GM23248 (cell line): ENCODE results near the gene GRWD1. TPM values are rescaled to one million over a fixed set of nuclear protein-coding genes. Genes with fewer than 3 reads are reported as not detected.
"Not testable (repeated sequence)": the region's sequence is repeated elsewhere in the genome, so short reads cannot be mapped to it uniquely, and the experiment has no call there.

ENCODE experiments used
- DNase-seq: peaks from one replicate; pipeline ENCODE4 v3.0.0-alpha.2; 2015
- H2AFZ ChIP-seq: fragments of 200-600 bp; sonication (generic); 2 replicates; pipeline ENCODE4 v1.6.1; 2016; ENCODE audit warnings: antibody characterized with exemption
- H3F3A ChIP-seq: fragments of 200-600 bp; sonication (generic); 2 replicates; pipeline ENCODE4 v1.6.1; 2016; ENCODE audit warnings: mild to moderate bottlenecking, antibody characterized with exemption, mixed run types; ENCODE audit not compliant: insufficient read depth
- H3K27ac ChIP-seq: fragments of 200-600 bp; sonication (generic); 2 replicates; pipeline ENCODE4 v1.5.1; 2016; ENCODE audit warnings: mild to moderate bottlenecking
- H3K27me3 ChIP-seq: fragments of 200-600 bp; sonication (generic); replicated peaks from 2 replicates; pipeline ENCODE4 v1.6.1; 2016; ENCODE audit warnings: mild to moderate bottlenecking; ENCODE audit not compliant: insufficient read depth
- H3K36me3 ChIP-seq: fragments of 200-600 bp; sonication (generic); 2 replicates; pipeline ENCODE4 v1.6.1; 2016; ENCODE audit warnings: low read depth, mild to moderate bottlenecking
- H3K4me1 ChIP-seq: fragments of 200-600 bp; sonication (generic); 2 replicates; pipeline ENCODE4 v1.6.1; 2016; ENCODE audit warnings: mild to moderate bottlenecking; ENCODE audit not compliant: insufficient read depth
- H3K4me2 ChIP-seq: fragments of 200-600 bp; sonication (generic); one replicate; pipeline ENCODE4 v1.6.1; 2016; ENCODE audit warnings: mild to moderate bottlenecking; ENCODE audit not compliant: unreplicated experiment
- H3K4me3 ChIP-seq: fragments of 200-600 bp; sonication (generic); 2 replicates; pipeline ENCODE4 v1.5.1; 2016; ENCODE audit warnings: mild to moderate bottlenecking
- H3K79me2 ChIP-seq: fragments of 200-600 bp; sonication (generic); 2 replicates; pipeline ENCODE4 v1.6.1; 2016; ENCODE audit warnings: mild to moderate bottlenecking; ENCODE audit not compliant: insufficient read depth
- H3K9ac ChIP-seq: fragments of 200-600 bp; sonication (generic); 2 replicates; pipeline ENCODE4 v1.6.1; 2016; ENCODE audit warnings: mild to moderate bottlenecking
- H3K9me2 ChIP-seq: fragments of 200-600 bp; sonication (generic); 2 replicates; pipeline ENCODE4 v1.6.1; 2016; ENCODE audit warnings: mixed run types, mild to moderate bottlenecking, moderate library complexity; ENCODE audit not compliant: insufficient read depth
- H3K9me3 ChIP-seq: fragments of 200-600 bp; sonication (generic); one replicate; pipeline ENCODE4 v1.6.1; 2017; ENCODE audit warnings: low read depth
- H4K20me1 ChIP-seq: fragments of 200-600 bp; sonication (generic); 2 replicates; pipeline ENCODE4 v1.6.0; 2016; ENCODE audit not compliant: insufficient read depth
- EZH2 ChIP-seq: fragments of 200-600 bp; sonication (generic); IDR thresholded peaks from 2 replicates; pipeline ENCODE4 v1.6.1; 2018; ENCODE audit warnings: antibody characterized with exemption, mild to moderate bottlenecking; ENCODE audit not compliant: insufficient read depth, poor library complexity, severe bottlenecking
- EZH2phosphoT487 ChIP-seq: fragments of 200-600 bp; sonication (generic); IDR thresholded peaks from 2 replicates; pipeline ENCODE4 v1.6.1; 2018; ENCODE audit warnings: antibody characterized with exemption, moderate library complexity, mild to moderate bottlenecking, low read depth; ENCODE audit not compliant: insufficient read depth
- WGBS, 2 experiments: methylation state at CpG; one replicate each; pipeline ENCODE4 v1.1.6; 2015 to 2017; ENCODE audit warnings: low lambda C conversion rate in 2 of 2, low coverage in 1 of 2; ENCODE audit errors: missing lambda C conversion rate in 2 of 2; 5-methylcytosine and 5-hydroxymethylcytosine counted together
- in situ Hi-C: fragments of 300-500 bp; cut with MboI; formaldehyde crosslinking; loops from 2 replicates; pipeline ENCODE4 v1.15.0; 2020
- polyA plus RNA-seq: library from polyadenylated mRNA; unstranded; fragments of >200 nt; fragmentation: Nextera tagmentation; extraction: Ambion mirVana; gene quantifications from 2 replicates; pipeline ENCODE4 v1.2.1, GENCODE V29; 2016
- total RNA-seq: library from RNA; depleted of rRNA; stranded (reverse); fragments of >200 nt; shearing (Covaris generic); gene quantifications from 2 replicates; pipeline ENCODE4 v1.2.3, GENCODE V29; 2014

Gene GRWD1
- total and polyA plus RNA-seq, 2 experiments from 2014 or later = 34.1 to 36.6 TPM

GRCh38 chr19:48487544-48487943 lies 41.8 kb downstream of the GRWD1 start:
- no peak for DNase-seq
- no peak for TF ChIP-seq EZH2
- 71 to 72% methylated on average over 6 of the region's 6 CpGs for WGBS, 2 experiments

GRCh38 chr19:48487948-48488347 lies 42.2 kb downstream of the GRWD1 start:
- Histone ChIP-seq H3K9ac (peak overlapping the region; percentile 49; the same call in 1 of the 2 replicates), H3F3A (peaks cover 17% of the 10 kb centered on the region), H3K4me2 (peak overlapping the region; percentile 81), H3K9me3 (no peaks in the 10 kb centered on the region), H2AFZ (no peak overlapping the region), H3K79me2 (no peaks in the 10 kb centered on the region), H3K27ac (peak overlapping the region; percentile 70), H3K4me3 (peak overlapping the region; percentile 12; the same call in 1 of the 2 replicates), H3K4me1 (peaks cover 15% of the 10 kb centered on the region), H3K9me2 (no peaks in the 10 kb centered on the region), H3K27me3 (no peaks in the 10 kb centered on the region), H4K20me1 (no peaks in the 10 kb centered on the region), H3K36me3 (no peaks in the 10 kb centered on the region)
- in situ Hi-C loops = no loop called here
- TF ChIP-seq EZH2phosphoT487 (no peak), EZH2 (no peak)
- peak; percentile 94 for DNase-seq
- WGBS, 2 experiments = 4 to 6% methylated on average over 8 of the region's 8 CpGs

More at GRCh38 chr19:48487544-48487943, 41.8 kb downstream of the GRWD1 start:
- peaks cover 16% of the 10 kb centered on the region for H3K4me1 ChIP-seq
- H3K9ac ChIP-seq = peak overlapping the region; percentile 49; the same call in 1 of the 2 replicates
- no peaks in the 10 kb centered on the region for H3K9me3 ChIP-seq
- in situ Hi-C loops = no loop called here
- no peak overlapping the region for H2AFZ ChIP-seq
- no peaks in the 10 kb centered on the region for H3K27me3 ChIP-seq
- H3K4me3 ChIP-seq = peak overlapping the region; percentile 12; the same call in 1 of the 2 replicates
- no peaks in the 10 kb centered on the region for H3K9me2 ChIP-seq
- H3K79me2 ChIP-seq = no peaks in the 10 kb centered on the region
- no peaks in the 10 kb centered on the region for H3K36me3 ChIP-seq
- peak overlapping the region; percentile 70 for H3K27ac ChIP-seq
- H3K4me2 ChIP-seq = peak overlapping the region; percentile 81
- H4K20me1 ChIP-seq = no peaks in the 10 kb centered on the region
- peaks cover 17% of the 10 kb centered on the region for H3F3A ChIP-seq

- Histone ChIP-seq H3K9ac (0 out of 2 replicates have a peak overlapping the region, but pooled peaks have one; percentile 29), H3K27ac (peak overlapping the region; percentile 56), H3K4me2 (peak overlapping the region; percentile 81), H3F3A (peaks cover 17% of the 10 kb centered on the region), H3K4me1 (peaks cover 15% of the 10 kb centered on the region)
- H2AFZ ChIP-seq, DNase-seq, H3K79me2 ChIP-seq, H3K9me2 ChIP-seq, H3K36me3 ChIP-seq, H3K27me3 ChIP-seq, H3K9me3 ChIP-seq, in situ Hi-C loops, H3K4me3 ChIP-seq, H4K20me1 ChIP-seq: not testable (repeated sequence)
- 57 to 73% methylated on average over 6 to 7 of the region's 7 CpGs for WGBS, 2 experiments
Observed at GRCh38 chr19:48488478-48488877, 42.7 kb downstream of the GRWD1 start.

GRCh38 chr19:48489608-48490216 lies 43.9 kb downstream of the GRWD1 start:
- 26 to 27% methylated on average over 19 of the region's 19 CpGs for WGBS, 2 experiments

More at GRCh38 chr19:48489608-48490216, 43.9 kb downstream of the GRWD1 start:
- Histone ChIP-seq H3K4me2 (no peak overlapping the region), H3K27ac (no peak overlapping the region), H3K4me1 (peaks cover 21% of the 10 kb centered on the region), H3K4me3 (no peak overlapping the region), H2AFZ (no peak overlapping the region), H3K9me3 (no peaks in the 10 kb centered on the region), H3K79me2 (no peaks in the 10 kb centered on the region), H3K27me3 (no peaks in the 10 kb centered on the region), H3K9ac (no peak overlapping the region), H3F3A (peaks cover 17% of the 10 kb centered on the region), H3K9me2 (no peaks in the 10 kb centered on the region), H4K20me1 (no peaks in the 10 kb centered on the region), H3K36me3 (no peaks in the 10 kb centered on the region)
- no peak for TF ChIP-seq EZH2
- no peak for TF ChIP-seq EZH2phosphoT487
- in situ Hi-C loops = no loop called here
- peak; percentile 71 for DNase-seq
